ENCODE measurements around the gene LRRC59. TPM values are rescaled to one million over a fixed set of nuclear protein-coding genes. Genes with fewer than 3 reads are reported as not detected.

Gene LRRC59
- total RNA-seq, 1 experiment from 2014 or later: 306 TPM

GRCh38 chr17:50372758-50373556 is 24.4 kb downstream of the LRRC59 start, which contains the start of the genes EME1 and MRPL27:
Gene EME1, plus strand, starts transcription at chr17:50373229. Its CDS starts 1,980 bp downstream, at chr17:50375209.
Gene MRPL27, minus strand, starts transcription at chr17:50373184. Its CDS starts 14 bp downstream, at chr17:50373170.
- Mint-ChIP-seq H3K36me3 (ENCODE audit: insufficient read depth, unreplicated experiment) (peaks cover 34% of the 10 kb centered on the region), H3K27me3 (ENCODE audit: insufficient read depth, unreplicated experiment) (no peaks in the 10 kb centered on the region), H3K4me3 (ENCODE audit: unreplicated experiment) (peak within 1 kb of the TSS; percentile 91), H3K27ac (ENCODE audit: low read depth, unreplicated experiment) (peak within 1 kb of the TSS; percentile 97), H3K4me1 (ENCODE audit: insufficient read depth, unreplicated experiment) (peaks cover 12% of the 10 kb centered on the region), H3K9me3 (ENCODE audit: unreplicated experiment) (no peaks in the 10 kb centered on the region)
- DNase-seq (ENCODE audit: unreplicated experiment): peak; percentile 90
- no TSS peak for BruUV-seq (replicated peaks)
- intact Hi-C loops (cut with micrococcal nuclease): no loop called here
- no peak for TF ChIP-seq CTCF (IDR thresholded peaks at IDR 0.05; ENCODE audit: unreplicated experiment)
- POLR2A ChIA-PET: interaction anchor here (0.6 to 5.9 kb wide), 15 partner anchors 9 to 747 kb away, joined by 3 to 54 read pairs (median 5); partner anchors contain the start of genes ANKRD40, LRRC59 and SPAG9
- CTCF ChIA-PET: interaction anchor here (0.6 to 2.2 kb wide), 3 partner anchors 10 to 24 kb away, joined by 3 to 17 read pairs (median 9); partner anchors contain the start of gene LRRC59

- TSS peak; percentile 70 for BruUV-seq (replicated peaks)
- peak overlapping the region; percentile 97 for H3K27ac Mint-ChIP-seq (ENCODE audit: low read depth, unreplicated experiment)
- ChIA-PET POLR2A (interaction anchor here (0.7 to 5.9 kb wide), 15 partner anchors 10 to 748 kb away, joined by 3 to 54 read pairs (median 5); partner anchors contain the start of genes LRRC59, SPAG9 and XYLT2), CTCF (interaction anchor here (0.8 to 4.0 kb wide), 5 partner anchors 10 to 172 kb away, joined by 3 to 27 read pairs (median 17); partner anchors contain the start of gene LRRC59)
- peaks cover 12% of the 10 kb centered on the region for H3K4me1 Mint-ChIP-seq (ENCODE audit: insufficient read depth, unreplicated experiment)
- TF ChIP-seq CTCF (IDR thresholded peaks at IDR 0.05; ENCODE audit: unreplicated experiment): no peak
- no peak for DNase-seq (ENCODE audit: unreplicated experiment)
- intact Hi-C loops (cut with micrococcal nuclease): no loop called here
- H3K9me3 Mint-ChIP-seq (ENCODE audit: unreplicated experiment): no peaks in the 10 kb centered on the region
- peaks cover 38% of the 10 kb centered on the region for H3K36me3 Mint-ChIP-seq (ENCODE audit: insufficient read depth, unreplicated experiment)
- peak overlapping the region; percentile 91 for H3K4me3 Mint-ChIP-seq (ENCODE audit: unreplicated experiment)
- H3K27me3 Mint-ChIP-seq (ENCODE audit: insufficient read depth, unreplicated experiment): no peaks in the 10 kb centered on the region
Measured at GRCh38 chr17:50372222-50372757, 25.0 kb downstream of the LRRC59 start.

GRCh38 chr17:50371526-50371925 is 25.8 kb downstream of the LRRC59 start:
- Mint-ChIP-seq H3K4me1 (ENCODE audit: insufficient read depth, unreplicated experiment) (peaks cover 12% of the 10 kb centered on the region), H3K27me3 (ENCODE audit: insufficient read depth, unreplicated experiment) (no peaks in the 10 kb centered on the region), H3K27ac (ENCODE audit: low read depth, unreplicated experiment) (peak overlapping the region; percentile 97), H3K36me3 (ENCODE audit: insufficient read depth, unreplicated experiment) (peaks cover 44% of the 10 kb centered on the region), H3K9me3 (ENCODE audit: unreplicated experiment) (no peaks in the 10 kb centered on the region), H3K4me3 (ENCODE audit: unreplicated experiment) (peak overlapping the region; percentile 91)
- no peak for DNase-seq (ENCODE audit: unreplicated experiment)
- no peak for TF ChIP-seq CTCF (IDR thresholded peaks at IDR 0.05; ENCODE audit: unreplicated experiment)
- CTCF ChIA-PET: interaction anchor here (0.8 to 4.0 kb wide), 5 partner anchors 10 to 171 kb away, joined by 3 to 27 read pairs (median 4); partner anchors contain the start of gene LRRC59
- intact Hi-C loops (cut with micrococcal nuclease): no loop called here
- BruUV-seq (replicated peaks): no TSS peak
- POLR2A ChIA-PET: interaction anchor here (0.6 to 5.9 kb wide), 15 partner anchors 9 to 349 kb away, joined by 3 to 54 read pairs (median 4); partner anchors contain the start of genes LRRC59 and XYLT2

- BruUV-seq (replicated peaks): no TSS peak
- ChIA-PET POLR2A (interaction anchor here (1.9 to 5.9 kb wide), 3 partner anchors 8 to 27 kb away, joined by 5 to 54 read pairs (median 30); partner anchors contain the start of gene LRRC59), CTCF (interaction anchor here (0.6 to 4.0 kb wide), 6 partner anchors 8 to 191 kb away, joined by 3 to 27 read pairs (median 4); partner anchors contain the start of gene LRRC59)
- Mint-ChIP-seq H3K4me3 (ENCODE audit: unreplicated experiment) (no peak overlapping the region), H3K36me3 (ENCODE audit: insufficient read depth, unreplicated experiment) (peaks cover 50% of the 10 kb centered on the region), H3K9me3 (ENCODE audit: unreplicated experiment) (no peaks in the 10 kb centered on the region), H3K27me3 (ENCODE audit: insufficient read depth, unreplicated experiment) (no peaks in the 10 kb centered on the region), H3K27ac (ENCODE audit: low read depth, unreplicated experiment) (no peak overlapping the region), H3K4me1 (ENCODE audit: insufficient read depth, unreplicated experiment) (peaks cover 12% of the 10 kb centered on the region)
- intact Hi-C loops (cut with micrococcal nuclease): no loop called here
- no peak for DNase-seq (ENCODE audit: unreplicated experiment)
- no peak for TF ChIP-seq CTCF (IDR thresholded peaks at IDR 0.05; ENCODE audit: unreplicated experiment)
Measured at GRCh38 chr17:50370052-50370451, 27.3 kb downstream of the LRRC59 start.
